Stomach (tissue), 4 donors: ENCODE results near the gene EVC2.

Experiments
- POLR2A ChIP-seq, 4 donors: fragments of 450-650 bp; IDR thresholded peaks; one replicate each; pipeline ENCODE4 v1.6.1; 2016; ENCODE audit warnings: antibody characterized with exemption in 4 of 4, control low read depth in 2 of 4, mild to moderate bottlenecking in 1 of 4, moderate library complexity in 1 of 4
- TF ChIP-seq, protein P1 (sequence below), 7 experiments: fragments of 450-650 bp in 4 of 7; fragments of 200-600 bp in 3 of 7; sonication (generic) in 3 of 7; IDR thresholded peaks; one replicate each; pipeline ENCODE4 v1.5.1; 2016 to 2019; ENCODE audit warnings: antibody characterized with exemption in 7 of 7, control low read depth in 2 of 7, mild to moderate bottlenecking in 1 of 7

DNA sequence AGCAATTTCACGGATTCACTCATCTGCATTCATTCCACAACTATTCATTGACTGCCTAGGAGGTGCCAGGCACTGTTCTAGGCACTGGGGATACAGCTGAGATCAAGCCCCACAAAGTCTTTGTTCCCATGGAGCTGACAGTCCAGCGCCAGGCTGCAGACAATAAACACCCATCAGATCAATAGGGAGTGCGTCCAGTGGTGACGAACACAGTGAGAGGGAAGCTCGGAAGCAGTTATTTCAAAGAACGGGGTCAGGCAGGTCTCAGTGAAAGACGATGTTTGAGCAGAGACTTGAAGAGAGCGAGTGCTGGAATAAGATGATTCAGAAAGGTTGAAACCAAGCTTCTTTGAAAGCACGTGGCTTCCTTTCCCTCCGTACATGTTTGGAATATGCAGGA, 167.2 kb downstream of the EVC2 start:
- TF ChIP-seq, protein P1, sequence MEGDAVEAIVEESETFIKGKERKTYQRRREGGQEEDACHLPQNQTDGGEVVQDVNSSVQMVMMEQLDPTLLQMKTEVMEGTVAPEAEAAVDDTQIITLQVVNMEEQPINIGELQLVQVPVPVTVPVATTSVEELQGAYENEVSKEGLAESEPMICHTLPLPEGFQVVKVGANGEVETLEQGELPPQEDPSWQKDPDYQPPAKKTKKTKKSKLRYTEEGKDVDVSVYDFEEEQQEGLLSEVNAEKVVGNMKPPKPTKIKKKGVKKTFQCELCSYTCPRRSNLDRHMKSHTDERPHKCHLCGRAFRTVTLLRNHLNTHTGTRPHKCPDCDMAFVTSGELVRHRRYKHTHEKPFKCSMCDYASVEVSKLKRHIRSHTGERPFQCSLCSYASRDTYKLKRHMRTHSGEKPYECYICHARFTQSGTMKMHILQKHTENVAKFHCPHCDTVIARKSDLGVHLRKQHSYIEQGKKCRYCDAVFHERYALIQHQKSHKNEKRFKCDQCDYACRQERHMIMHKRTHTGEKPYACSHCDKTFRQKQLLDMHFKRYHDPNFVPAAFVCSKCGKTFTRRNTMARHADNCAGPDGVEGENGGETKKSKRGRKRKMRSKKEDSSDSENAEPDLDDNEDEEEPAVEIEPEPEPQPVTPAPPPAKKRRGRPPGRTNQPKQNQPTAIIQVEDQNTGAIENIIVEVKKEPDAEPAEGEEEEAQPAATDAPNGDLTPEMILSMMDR (IDR thresholded peaks at IDR 0.05): no peak
- no peak for TF ChIP-seq POLR2A (IDR thresholded peaks at IDR 0.05)
